Measurements from ENCODE around the gene ZP1.

DNA sequence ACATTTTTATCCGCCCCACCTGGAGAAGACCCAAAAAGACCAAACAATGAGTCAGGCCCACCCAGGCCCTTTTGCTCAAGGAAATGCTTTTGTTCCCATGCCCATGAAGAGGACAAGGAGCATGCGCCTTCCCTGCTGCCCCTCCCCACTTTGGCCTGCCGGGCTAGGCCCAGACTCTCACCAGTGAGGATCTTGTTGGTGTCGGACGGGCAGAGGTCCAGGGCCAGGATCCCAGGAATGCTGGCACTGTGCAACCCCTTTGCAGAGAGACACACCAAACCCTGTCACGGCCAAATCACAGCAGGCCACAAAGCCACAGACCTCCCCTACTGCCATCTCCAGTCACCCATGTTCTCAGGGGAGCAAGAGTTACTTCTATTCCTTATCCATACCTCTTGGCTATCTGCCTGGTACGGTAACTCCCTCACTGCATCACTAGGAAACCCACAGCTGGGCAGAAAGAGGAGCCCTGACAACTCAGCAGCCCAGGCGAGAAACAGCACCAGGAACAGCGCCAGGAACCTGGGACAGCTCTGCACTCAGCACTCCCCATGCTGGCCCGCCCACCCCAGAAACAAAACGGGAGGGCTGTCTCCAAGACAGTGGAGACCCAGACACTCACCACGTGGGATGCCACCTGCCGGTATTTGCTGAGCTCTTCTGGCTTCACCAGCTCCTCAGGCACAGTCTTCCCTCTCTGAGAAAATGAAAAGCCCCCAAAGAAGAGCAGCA lies 33.5 kb downstream of the ZP1 start:
- TF ChIP-seq POLR2A (IDR thresholded peaks at IDR 0.05; ENCODE audit: low read depth, low read length) (no peak), TAF1 (IDR thresholded peaks at IDR 0.05; ENCODE audit: borderline replicate concordance, low read depth, low read length) (no peak)
